SJSA1 (cell line): ENCODE results near the gene ZSCAN22. TPM values are rescaled to one million over a fixed set of nuclear protein-coding genes. Genes with fewer than 3 reads are reported as not detected.
"Not testable (repeated sequence)": the region's sequence is repeated elsewhere in the genome, so short reads cannot be mapped to it uniquely, and the experiment has no call there.

Experiments
- DNase-seq, 2 experiments: peaks; one replicate each; pipeline ENCODE4 v3.0.0-alpha.2; 2015 to 2020; ENCODE audit warnings: low spot score in 2 of 2, low read depth in 1 of 2
- H3K27ac ChIP-seq: fragments of 250-450 bp; sonication (Bioruptor Pico); 2 replicates; pipeline ENCODE4 v1.5.1; 2020; ENCODE audit warnings: mild to moderate bottlenecking, moderate library complexity
- H3K27me3 ChIP-seq: fragments of 250-450 bp; sonication (Bioruptor Pico); replicated peaks from 2 replicates; pipeline ENCODE4 v1.5.1; 2020; ENCODE audit warnings: mild to moderate bottlenecking, moderate library complexity
- H3K36me3 ChIP-seq: fragments of 250-450 bp; sonication (Bioruptor Pico); 2 replicates; pipeline ENCODE4 v1.5.1; 2020; ENCODE audit warnings: mild to moderate bottlenecking
- H3K4me1 ChIP-seq: fragments of 250-450 bp; sonication (Bioruptor Pico); replicated peaks from 2 replicates; pipeline ENCODE4 v1.6.1; 2021; ENCODE audit warnings: mild to moderate bottlenecking
- H3K4me3 ChIP-seq: fragments of 250-450 bp; sonication (Bioruptor Pico); 2 replicates; pipeline ENCODE4 v1.5.1; 2020; ENCODE audit warnings: mild to moderate bottlenecking
- H3K9me3 ChIP-seq: fragments of 250-450 bp; sonication (Bioruptor Pico); replicated peaks from 2 replicates; pipeline ENCODE4 v1.5.1; 2020; ENCODE audit warnings: mild to moderate bottlenecking
- total RNA-seq: library from RNA; depleted of rRNA; stranded (reverse); fragments of >200 nt; shearing (Covaris generic); gene quantifications from 2 replicates; pipeline ENCODE4 v1.2.3, GENCODE V29; 2014

Gene ZSCAN22
- total RNA-seq, 1 experiment from 2014 or later, result 3.2 TPM

DNA sequence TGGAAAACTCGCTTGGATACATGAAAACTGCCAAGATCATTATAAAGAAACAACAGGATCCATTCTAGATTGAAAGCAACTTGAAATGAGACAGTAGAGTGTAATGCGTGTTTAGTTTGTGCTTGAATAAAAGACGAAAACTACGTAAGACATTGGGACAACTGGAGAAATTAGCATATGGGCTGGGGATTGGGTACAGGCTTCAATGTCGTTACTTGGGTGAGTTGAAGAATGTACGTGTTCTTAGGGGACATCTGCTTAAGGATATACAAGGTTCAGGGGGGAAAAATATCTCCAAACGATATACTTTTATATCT is 22.1 kb upstream of the ZSCAN22 start:
- Histone ChIP-seq H3K27me3 (no peaks in the 10 kb centered on the region), H3K4me3 (peak overlapping the region; percentile 80), H3K27ac (no peak overlapping the region), H3K9me3 (peaks cover 27% of the 10 kb centered on the region), H3K4me1 (peaks cover 6% of the 10 kb centered on the region; the same call in 1 of the 2 replicates), H3K36me3 (peaks cover 76% of the 10 kb centered on the region)
- DNase-seq, result no peak

DNA sequence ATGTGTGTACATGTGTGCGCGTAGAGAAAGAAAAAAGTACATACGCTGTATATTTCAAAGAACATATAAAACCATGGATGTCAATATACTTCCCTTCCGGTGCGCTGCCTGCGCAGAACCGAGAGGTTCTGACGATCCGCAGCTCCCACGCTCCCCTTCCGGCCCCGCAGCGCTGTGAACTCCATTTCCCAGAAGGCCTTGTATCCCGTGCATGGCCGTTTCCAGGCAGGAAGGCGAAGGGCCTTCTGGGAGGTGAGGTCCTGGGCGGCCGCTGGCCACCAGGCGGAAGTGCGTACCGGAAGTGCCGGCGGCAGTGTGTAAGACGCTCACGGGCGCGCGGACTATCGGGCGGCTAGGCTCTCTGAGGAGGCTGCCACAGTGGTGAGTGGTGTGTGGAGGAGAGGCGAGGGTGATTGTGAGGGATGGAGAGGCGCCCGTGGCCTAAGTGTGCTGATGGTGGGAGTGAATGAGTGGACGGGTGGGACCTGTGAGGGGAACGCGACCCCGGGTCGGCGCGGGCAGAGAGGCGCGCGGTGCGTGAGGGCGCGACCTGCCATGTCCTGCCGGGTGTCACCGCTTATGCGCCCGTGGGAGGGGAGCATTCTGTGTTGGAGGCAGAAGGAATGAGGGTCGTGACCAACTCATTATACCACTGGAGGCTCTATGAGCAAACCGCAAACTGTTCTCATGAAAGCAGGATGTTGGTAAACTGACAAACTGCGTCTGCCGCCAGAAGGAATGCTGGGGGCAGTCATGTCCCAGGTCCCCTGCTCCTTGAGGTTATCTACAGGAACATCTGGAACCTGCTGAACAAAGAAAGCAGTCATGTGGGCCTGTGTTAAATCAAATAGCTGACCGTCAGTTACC is 21.5 kb upstream of the ZSCAN22 start, which contains the start of gene ERVK3-1:
ERVK3-1 (plus strand) TSS at position 313 of the 867 bp plus-strand sequence. CDS start 6,792 bp downstream, outside the sequence.
- H3K36me3 ChIP-seq, result peaks cover 76% of the 10 kb centered on the region

DNA sequence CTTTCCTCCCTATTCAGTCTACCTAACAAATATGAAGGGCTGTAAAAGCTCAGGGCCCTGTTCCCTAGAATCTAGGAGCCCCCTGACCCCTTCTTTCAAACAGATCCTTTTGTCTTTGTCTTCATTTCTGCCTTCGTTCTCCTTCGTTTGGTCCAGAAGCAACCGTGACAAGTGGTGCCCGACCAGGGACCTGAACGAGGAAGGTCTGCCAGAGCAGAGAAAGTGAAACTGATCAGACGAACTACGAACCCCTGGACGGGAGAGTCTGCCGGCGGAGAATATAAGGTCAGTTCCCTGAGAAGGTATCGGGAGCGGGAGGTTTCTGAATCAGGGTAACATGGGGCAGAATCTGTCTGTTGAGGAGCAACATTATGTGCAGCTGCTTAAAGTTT is 20.9 kb upstream of the ZSCAN22 start:
- H3K9me3 ChIP-seq, result peaks cover 31% of the 10 kb centered on the region
- H3K36me3 ChIP-seq, result peaks cover 73% of the 10 kb centered on the region
- no peaks in the 10 kb centered on the region for H3K27me3 ChIP-seq
- peak overlapping the region; percentile 74 for H3K27ac ChIP-seq
- DNase-seq, result no peak
- peaks cover 6% of the 10 kb centered on the region; the same call in 1 of the 2 replicates for H3K4me1 ChIP-seq
- peak overlapping the region; percentile 80 for H3K4me3 ChIP-seq

More for the DNA sequence above, 21.5 kb upstream of the ZSCAN22 start, which contains the start of gene ERVK3-1:
- H3K27me3 ChIP-seq, result no peaks in the 10 kb centered on the region
- H3K4me3 ChIP-seq, result peak within 1 kb of the TSS; percentile 80
- peaks cover 31% of the 10 kb centered on the region for H3K9me3 ChIP-seq
- peak; percentile 87 to 95 for DNase-seq
- peak within 1 kb of the TSS; percentile 74 for H3K27ac ChIP-seq
- peaks cover 6% of the 10 kb centered on the region; the same call in 1 of the 2 replicates for H3K4me1 ChIP-seq

DNA sequence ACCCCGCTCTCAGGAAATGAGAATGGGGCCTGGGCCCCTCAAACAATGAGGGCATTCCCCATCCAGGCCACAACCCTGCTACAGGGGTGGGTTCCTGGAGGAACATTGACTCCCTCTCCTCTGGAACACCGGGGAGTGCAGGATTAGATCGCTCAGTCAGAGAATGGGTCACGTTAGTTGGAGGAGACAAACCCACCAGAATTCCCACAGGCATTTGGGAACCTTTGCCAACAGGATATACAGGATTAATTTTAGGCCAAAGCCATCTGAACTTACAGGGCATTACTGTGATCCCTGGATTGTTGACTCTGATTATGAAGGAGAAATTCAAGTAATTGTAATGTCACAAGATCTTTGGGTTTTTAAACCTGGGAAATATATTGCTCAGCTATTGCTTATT is 19.1 kb upstream of the ZSCAN22 start:
- Histone ChIP-seq H3K36me3 (peaks cover 79% of the 10 kb centered on the region), H3K9me3 (peaks cover 31% of the 10 kb centered on the region), H3K4me1 (peaks cover 6% of the 10 kb centered on the region; the same call in 1 of the 2 replicates), H3K27ac (no peak overlapping the region), H3K27me3 (no peaks in the 10 kb centered on the region), H3K4me3 (no peak overlapping the region)
- no peak for DNase-seq

DNA sequence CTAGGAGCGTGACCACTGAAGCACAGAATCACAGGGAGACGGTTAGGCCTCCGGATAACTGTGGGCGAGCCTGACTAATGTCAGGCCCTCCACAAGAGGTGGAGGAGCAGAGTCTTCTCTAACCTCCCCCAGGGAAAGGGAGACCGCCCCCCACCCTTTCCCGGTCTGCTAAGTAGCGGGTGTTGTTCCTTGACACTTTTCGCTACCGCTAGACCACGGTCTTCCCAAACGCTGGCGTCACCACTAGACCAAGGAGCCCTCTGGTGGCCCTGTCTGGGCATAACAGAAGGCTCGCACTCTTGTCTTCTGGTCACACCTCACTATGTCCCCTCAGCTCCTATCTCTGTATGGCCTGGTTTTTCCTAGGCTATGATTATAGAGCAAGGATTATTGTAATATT is 16.1 kb upstream of the ZSCAN22 start:
- H3K9me3 ChIP-seq, result peaks cover 31% of the 10 kb centered on the region
- H3K4me1 ChIP-seq, DNase-seq, H3K27ac ChIP-seq, H3K4me3 ChIP-seq, H3K27me3 ChIP-seq: not testable (repeated sequence)
- H3K36me3 ChIP-seq, result peaks cover 93% of the 10 kb centered on the region

DNA sequence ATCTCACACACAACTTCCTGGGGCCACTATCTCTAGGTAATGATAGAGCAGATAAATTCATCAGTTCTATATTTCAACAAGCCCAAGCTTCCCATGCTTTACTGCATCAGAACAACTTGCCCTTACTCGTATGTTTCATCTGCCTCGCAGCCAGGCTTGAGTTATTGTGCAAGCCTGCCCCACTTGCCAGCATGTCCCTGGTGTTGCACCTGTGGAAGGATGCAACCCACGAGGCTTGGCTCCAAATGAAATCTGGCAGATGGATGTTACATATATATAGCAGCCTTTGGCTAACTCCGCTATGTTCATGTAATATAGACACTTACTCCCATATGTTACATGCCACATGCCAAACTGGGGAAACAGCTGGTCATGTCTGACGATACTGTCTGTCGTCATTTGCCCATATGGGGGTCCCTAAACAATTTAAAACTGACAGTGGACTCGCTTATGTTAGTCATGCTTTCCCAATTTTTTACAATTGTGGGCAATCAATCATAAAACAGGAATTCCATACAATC is 15.4 kb upstream of the ZSCAN22 start:
- Histone ChIP-seq H3K27me3 (no peaks in the 10 kb centered on the region), H3K9me3 (peaks cover 25% of the 10 kb centered on the region), H3K36me3 (peaks cover 92% of the 10 kb centered on the region), H3K4me3 (no peak overlapping the region), H3K4me1 (no peaks in the 10 kb centered on the region), H3K27ac (no peak overlapping the region)
- DNase-seq, result no peak

DNA sequence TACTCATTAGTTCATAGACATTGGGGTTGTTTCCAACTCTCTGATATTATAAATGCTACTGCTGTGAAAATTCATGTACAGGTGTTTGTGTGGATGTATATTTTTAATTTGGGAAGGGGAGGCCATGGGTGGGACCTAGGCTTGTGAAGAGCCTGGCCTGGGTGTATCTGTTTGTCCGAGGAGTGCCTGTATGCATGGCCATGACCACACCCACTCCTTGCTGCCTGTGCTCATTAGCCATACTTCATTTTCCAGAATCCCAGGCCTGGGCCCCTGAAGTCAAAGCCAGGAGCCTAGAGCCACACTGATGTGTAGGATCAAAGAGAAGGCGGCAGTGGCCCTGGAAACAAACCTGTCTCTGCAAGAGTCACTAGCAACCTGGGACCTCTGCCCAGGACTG is 11.2 kb upstream of the ZSCAN22 start:
- no peaks in the 10 kb centered on the region for H3K27me3 ChIP-seq
- peaks cover 55% of the 10 kb centered on the region for H3K36me3 ChIP-seq
- no peak for DNase-seq

DNA sequence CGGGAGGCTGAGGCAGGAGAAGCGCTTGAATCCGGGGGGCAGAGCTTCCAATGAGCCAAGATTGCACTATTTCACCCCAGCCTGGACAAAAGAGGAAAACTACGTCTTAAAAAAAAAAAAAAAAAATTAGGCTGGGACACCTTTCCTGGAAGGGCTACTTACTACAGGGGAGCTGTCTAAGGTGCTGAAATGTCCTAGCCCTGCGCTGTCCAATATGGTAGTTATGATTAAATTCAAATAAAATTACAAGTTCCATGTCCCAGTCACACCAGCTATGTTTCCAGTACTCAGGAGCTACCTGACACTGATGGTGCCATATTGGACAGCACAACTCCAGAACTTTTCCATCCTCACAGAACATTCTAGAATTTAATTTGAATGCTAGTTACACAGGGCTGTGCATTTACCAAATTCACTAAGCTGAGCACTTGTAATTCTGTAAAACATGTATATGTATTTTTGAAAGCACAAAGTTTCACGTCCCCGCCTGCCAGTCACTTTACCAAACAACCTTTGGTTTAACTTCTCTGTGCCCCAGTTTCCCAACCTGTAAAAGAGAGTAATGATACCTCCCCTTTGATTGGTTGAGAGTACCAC is 9.2 kb upstream of the ZSCAN22 start:
- H3K4me3 ChIP-seq, result no peak overlapping the region
- H3K36me3 ChIP-seq, result peaks cover 43% of the 10 kb centered on the region
- no peak for DNase-seq

More for the DNA sequence above, 11.2 kb upstream of the ZSCAN22 start:
- Histone ChIP-seq H3K4me3 (no peak overlapping the region), H3K9me3 (peaks cover 4% of the 10 kb centered on the region), H3K27ac (no peak overlapping the region), H3K4me1 (no peaks in the 10 kb centered on the region)

DNA sequence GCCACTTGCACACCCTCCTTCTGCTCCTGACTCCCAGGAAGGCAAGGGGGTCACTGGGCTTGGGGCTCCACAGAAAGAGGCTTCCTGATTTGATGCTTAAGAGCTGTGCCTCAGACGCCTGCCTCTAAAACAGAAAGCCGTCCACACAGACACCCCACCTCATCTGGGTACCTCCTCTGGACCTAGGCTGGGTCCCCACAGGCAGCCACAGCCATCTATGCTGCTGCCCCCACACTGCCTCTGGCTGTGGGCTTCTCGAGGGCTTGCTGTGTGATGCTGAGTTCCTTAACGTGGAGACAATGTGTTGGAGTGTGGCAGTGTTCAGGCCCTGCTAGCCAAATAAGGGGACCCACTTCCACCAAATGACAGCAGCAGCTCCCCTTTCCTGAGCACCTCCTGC is 8.5 kb upstream of the ZSCAN22 start:
- Histone ChIP-seq H3K27me3 (no peaks in the 10 kb centered on the region), H3K27ac (no peak overlapping the region), H3K4me1 (no peaks in the 10 kb centered on the region), H3K36me3 (peaks cover 36% of the 10 kb centered on the region), H3K4me3 (no peak overlapping the region), H3K9me3 (peaks cover 6% of the 10 kb centered on the region)
- no peak for DNase-seq

More for the DNA sequence above, 9.2 kb upstream of the ZSCAN22 start:
- Histone ChIP-seq H3K4me1 (no peaks in the 10 kb centered on the region), H3K9me3 (peaks cover 6% of the 10 kb centered on the region), H3K27ac (no peak overlapping the region), H3K27me3 (no peaks in the 10 kb centered on the region)

DNA sequence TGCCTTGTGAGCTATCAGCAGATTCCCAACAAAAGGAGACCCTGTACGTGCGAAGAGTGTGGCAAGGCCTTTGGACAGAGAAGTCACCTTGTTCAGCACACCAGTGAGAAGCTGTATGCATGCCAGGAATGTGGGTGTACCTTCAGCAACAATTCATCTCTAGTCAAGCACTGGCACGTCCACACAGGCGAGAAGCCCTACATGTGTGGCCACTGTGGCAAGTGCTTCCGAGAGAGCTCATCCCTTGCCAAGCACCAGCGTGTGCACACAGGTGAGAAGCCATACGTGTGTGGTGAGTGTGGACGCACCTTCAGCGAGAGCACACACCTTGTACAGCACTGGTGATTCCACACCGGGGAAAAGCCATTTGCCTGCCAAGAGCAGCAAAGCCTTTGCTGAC is 7.6 kb upstream of the ZSCAN22 start:
- H3K4me3 ChIP-seq, result no peak overlapping the region
- H3K27ac ChIP-seq, result no peak overlapping the region
- no peaks in the 10 kb centered on the region for H3K4me1 ChIP-seq
- peaks cover 27% of the 10 kb centered on the region for H3K36me3 ChIP-seq
- peaks cover 2% of the 10 kb centered on the region; the same call in 1 of the 2 replicates for H3K9me3 ChIP-seq
- no peak for DNase-seq
- no peaks in the 10 kb centered on the region for H3K27me3 ChIP-seq

DNA sequence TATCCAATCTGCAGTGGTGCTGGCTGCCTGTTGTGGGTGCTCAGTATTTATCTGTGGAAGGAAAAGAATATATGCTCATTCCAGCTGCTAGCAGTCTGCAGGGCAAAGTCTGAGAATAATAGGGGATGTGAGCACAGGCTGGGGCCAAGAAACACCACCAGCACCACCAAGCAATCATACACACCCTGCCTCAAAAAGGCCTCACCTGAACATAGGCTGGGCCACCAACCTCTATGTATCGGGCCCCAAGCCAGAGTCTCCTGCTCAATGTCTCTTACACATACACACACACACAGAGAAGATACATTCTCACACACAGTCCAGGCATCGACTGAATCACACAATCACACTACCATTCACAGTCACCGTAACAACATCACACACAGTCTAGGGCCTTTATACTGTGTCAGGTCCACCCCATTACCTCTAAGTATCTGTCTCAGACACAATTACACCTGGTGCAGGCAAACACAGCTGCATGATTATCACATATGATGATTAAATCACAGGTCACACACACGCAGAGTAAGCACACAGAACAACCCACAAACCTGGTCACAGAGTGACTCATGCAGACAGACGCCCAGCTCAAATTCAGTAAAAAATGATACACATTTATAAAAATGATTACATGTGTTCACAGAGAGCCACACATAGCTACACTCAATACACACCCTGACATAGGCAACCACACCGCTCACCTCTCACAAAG is 1.3 kb upstream of the ZSCAN22 start:
- H3K27me3 ChIP-seq, result no peaks in the 10 kb centered on the region
- DNase-seq, result no peak
- 0 out of 2 replicates have a peak, but pooled peaks cover 2% of the 10 kb centered on the region for H3K9me3 ChIP-seq
- peak overlapping the region; percentile 82 for H3K4me3 ChIP-seq
- peaks cover 11% of the 10 kb centered on the region for H3K4me1 ChIP-seq
- H3K36me3 ChIP-seq, result peaks cover 7% of the 10 kb centered on the region
- no peak overlapping the region for H3K27ac ChIP-seq

DNA sequence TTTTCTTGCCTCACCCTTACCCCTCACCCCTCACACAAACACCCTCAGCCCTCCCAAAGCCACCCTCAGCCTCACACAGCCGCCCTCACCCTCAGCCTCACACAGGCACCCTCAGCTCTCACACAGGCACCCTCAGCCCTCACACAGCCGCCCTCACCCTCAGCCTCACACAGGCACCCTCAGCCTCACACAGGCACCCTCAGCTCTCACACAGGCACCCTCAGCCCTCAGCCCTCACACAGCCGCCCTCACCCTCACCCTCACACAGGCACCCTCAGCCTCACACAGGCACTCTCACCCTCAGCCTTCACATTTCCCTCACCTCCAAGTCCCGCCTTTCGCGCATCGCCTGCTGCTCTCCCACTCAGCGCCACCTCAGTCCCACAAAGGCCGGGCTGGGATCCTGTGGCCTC is 287 bp upstream of the ZSCAN22 start:
- H3K36me3 ChIP-seq, result peaks cover 7% of the 10 kb centered on the region
- H3K27me3 ChIP-seq, result no peaks in the 10 kb centered on the region
- peaks cover 11% of the 10 kb centered on the region for H3K4me1 ChIP-seq
- H3K27ac ChIP-seq, result no peak overlapping the region
- DNase-seq, result no peak
- peak overlapping the region; percentile 82 for H3K4me3 ChIP-seq
- 0 out of 2 replicates have a peak, but pooled peaks cover 2% of the 10 kb centered on the region for H3K9me3 ChIP-seq

DNA sequence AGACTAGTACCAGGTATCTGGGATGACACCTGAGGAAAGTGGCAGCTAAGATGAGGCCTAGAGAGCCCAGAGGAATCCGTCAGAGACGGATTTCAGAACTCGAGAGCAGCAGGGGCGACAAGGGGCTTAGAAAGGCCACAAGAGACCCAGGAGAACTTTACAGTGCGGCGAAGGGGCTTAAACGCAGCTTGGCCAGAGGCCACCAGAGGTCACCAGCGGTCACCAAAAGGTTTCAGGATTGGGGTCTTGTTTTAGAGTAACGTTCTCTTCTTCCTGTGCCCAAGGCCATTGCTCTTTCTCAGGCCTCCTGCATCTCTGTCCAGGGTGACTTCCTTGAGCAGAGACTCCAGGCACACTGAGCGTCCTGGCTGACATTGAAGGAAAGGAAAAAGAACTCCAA is 2.2 kb downstream of the ZSCAN22 start:
- no peak overlapping the region for H3K27ac ChIP-seq
- H3K4me1 ChIP-seq, result peaks cover 11% of the 10 kb centered on the region
- no peaks in the 10 kb centered on the region for H3K27me3 ChIP-seq
- no peak for DNase-seq
- no peaks in the 10 kb centered on the region for H3K9me3 ChIP-seq
- no peaks in the 10 kb centered on the region; the same call in 1 of the 2 replicates for H3K36me3 ChIP-seq
- H3K4me3 ChIP-seq, result no peak overlapping the region
